ENCODE data around the gene LMF1. TPM values are rescaled to one million over a fixed set of nuclear protein-coding genes. Genes with fewer than 3 reads are reported as not detected.

The LMF1 gene
- total and polyA plus RNA-seq, 2 of the 4 experiments (the other 2 are of a cell fraction): 7.7 to 13.1 TPM

DNA sequence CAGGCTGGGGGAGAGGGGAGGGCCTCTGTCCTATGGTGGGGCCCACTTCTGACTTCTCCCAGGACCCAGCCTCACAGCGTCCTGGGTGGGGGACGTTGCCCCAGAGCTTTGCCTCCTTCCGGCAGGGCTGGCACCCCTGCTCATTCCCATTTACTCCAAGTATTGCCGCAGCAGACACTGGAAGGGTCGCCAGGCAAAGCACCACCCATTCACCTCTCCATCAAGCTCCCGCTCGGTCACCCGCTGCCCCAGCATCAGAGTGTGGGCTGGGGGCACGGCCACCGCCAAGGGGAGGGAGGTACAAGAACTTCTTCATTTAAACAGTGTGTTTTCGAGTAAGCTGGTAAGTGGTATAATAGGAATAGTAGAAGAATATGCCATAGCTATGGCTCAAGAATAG, 117.5 kb downstream of the LMF1 start:
- no peak overlapping the region for H2AK5ac ChIP-seq (ENCODE audit: low read depth, low read length)
- H2BK15ac ChIP-seq (ENCODE audit: low read depth, low read length): no peak overlapping the region
- H3K9ac ChIP-seq (ENCODE audit: low read depth, low read length): no peak overlapping the region
- DNase-seq (no peak), ATAC-seq (ENCODE audit: low read depth) (no peak)
- no peak overlapping the region for H3K18ac ChIP-seq (ENCODE audit: low read depth, low read length)
- H4K91ac ChIP-seq (ENCODE audit: insufficient read depth, low read depth, low read length): no peak overlapping the region
- no peak overlapping the region for H2BK20ac ChIP-seq (ENCODE audit: low read depth, low read length)
- ChIA-PET CTCF (no interaction called here), POLR2A (ENCODE audit: unreplicated experiment) (no interaction called here)
- H2BK120ac ChIP-seq (ENCODE audit: low read depth, low read length): no peak overlapping the region
- intact Hi-C loops (cut with micrococcal nuclease) (no loop called here), dilution Hi-C loops (cut with HindIII; ENCODE audit: low sequenced_read_pairs, unreplicated experiment) (no loop called here), in situ Hi-C loops (cut with MboI; ENCODE audit: low sequenced_read_pairs) (no loop called here)
- no peak overlapping the region for H3K4me3 ChIP-seq (ENCODE audit: insufficient read depth, low read depth, low read length)
- no peak overlapping the region for H4K8ac ChIP-seq (ENCODE audit: low read depth in 2 of 2, low read length in 2 of 2)
- WGBS, 2 experiments (ENCODE audit: extremely low coverage in 2 of 2, insufficient read length in 1 of 2): 83% methylated on average over 1 of the region's 11 CpGs; no CpG with 5 or more reads in 1 of the 2 experiments
- no peak for TF ChIP-seq CEBPB (IDR thresholded peaks at IDR 0.05; ENCODE audit: low read depth, low read length)
- TF ChIP-seq, protein P1, sequence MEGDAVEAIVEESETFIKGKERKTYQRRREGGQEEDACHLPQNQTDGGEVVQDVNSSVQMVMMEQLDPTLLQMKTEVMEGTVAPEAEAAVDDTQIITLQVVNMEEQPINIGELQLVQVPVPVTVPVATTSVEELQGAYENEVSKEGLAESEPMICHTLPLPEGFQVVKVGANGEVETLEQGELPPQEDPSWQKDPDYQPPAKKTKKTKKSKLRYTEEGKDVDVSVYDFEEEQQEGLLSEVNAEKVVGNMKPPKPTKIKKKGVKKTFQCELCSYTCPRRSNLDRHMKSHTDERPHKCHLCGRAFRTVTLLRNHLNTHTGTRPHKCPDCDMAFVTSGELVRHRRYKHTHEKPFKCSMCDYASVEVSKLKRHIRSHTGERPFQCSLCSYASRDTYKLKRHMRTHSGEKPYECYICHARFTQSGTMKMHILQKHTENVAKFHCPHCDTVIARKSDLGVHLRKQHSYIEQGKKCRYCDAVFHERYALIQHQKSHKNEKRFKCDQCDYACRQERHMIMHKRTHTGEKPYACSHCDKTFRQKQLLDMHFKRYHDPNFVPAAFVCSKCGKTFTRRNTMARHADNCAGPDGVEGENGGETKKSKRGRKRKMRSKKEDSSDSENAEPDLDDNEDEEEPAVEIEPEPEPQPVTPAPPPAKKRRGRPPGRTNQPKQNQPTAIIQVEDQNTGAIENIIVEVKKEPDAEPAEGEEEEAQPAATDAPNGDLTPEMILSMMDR (conservative IDR thresholded peaks at IDR 0.05; ENCODE audit: low read depth, low read length): no peak
- TF ChIP-seq BHLHE40 (IDR thresholded peaks at IDR 0.05; ENCODE audit: low read depth, low read length): no peak
- no peak for TF ChIP-seq NFE2L2 (IDR thresholded peaks at IDR 0.05; ENCODE audit: low read depth, low read length)
- no peak for TF ChIP-seq POLR2A (IDR thresholded peaks at IDR 0.05; ENCODE audit: low read depth, low read length)
- no peak for TF ChIP-seq SMC3 (IDR thresholded peaks at IDR 0.05; ENCODE audit: low read depth, low read length)
- TF ChIP-seq RFX5 (IDR thresholded peaks at IDR 0.05; ENCODE audit: low read depth, low read length): no peak
- TF ChIP-seq MAFK (IDR thresholded peaks at IDR 0.05; ENCODE audit: low read depth, low read length): no peak
- no peak for TF ChIP-seq MXI1 (IDR thresholded peaks at IDR 0.05; ENCODE audit: borderline replicate concordance, low read depth, low read length)
- TF ChIP-seq, protein P2, sequence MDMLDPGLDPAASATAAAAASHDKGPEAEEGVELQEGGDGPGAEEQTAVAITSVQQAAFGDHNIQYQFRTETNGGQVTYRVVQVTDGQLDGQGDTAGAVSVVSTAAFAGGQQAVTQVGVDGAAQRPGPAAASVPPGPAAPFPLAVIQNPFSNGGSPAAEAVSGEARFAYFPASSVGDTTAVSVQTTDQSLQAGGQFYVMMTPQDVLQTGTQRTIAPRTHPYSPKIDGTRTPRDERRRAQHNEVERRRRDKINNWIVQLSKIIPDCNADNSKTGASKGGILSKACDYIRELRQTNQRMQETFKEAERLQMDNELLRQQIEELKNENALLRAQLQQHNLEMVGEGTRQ (IDR thresholded peaks at IDR 0.05; ENCODE audit: low read depth, low read length): no peak
- TF ChIP-seq MAZ (IDR thresholded peaks at IDR 0.05; ENCODE audit: borderline replicate concordance, low read depth, low read length): no peak
- no peak for TF ChIP-seq CHD1 (IDR thresholded peaks at IDR 0.05; ENCODE audit: low read depth, low read length)
- no peak for TF ChIP-seq RAD21 (IDR thresholded peaks at IDR 0.05; ENCODE audit: low read length)
- TF ChIP-seq, protein P3, sequence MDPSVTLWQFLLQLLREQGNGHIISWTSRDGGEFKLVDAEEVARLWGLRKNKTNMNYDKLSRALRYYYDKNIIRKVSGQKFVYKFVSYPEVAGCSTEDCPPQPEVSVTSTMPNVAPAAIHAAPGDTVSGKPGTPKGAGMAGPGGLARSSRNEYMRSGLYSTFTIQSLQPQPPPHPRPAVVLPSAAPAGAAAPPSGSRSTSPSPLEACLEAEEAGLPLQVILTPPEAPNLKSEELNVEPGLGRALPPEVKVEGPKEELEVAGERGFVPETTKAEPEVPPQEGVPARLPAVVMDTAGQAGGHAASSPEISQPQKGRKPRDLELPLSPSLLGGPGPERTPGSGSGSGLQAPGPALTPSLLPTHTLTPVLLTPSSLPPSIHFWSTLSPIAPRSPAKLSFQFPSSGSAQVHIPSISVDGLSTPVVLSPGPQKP (IDR thresholded peaks at IDR 0.05; ENCODE audit: borderline replicate concordance, low read depth, low read length): no peak
- TF ChIP-seq RCOR1 (IDR thresholded peaks at IDR 0.05; ENCODE audit: insufficient replicate concordance, low read length): no peak
- no peak for TF ChIP-seq FOS (IDR thresholded peaks at IDR 0.05; ENCODE audit: low read depth, low read length)
- no peaks in the 10 kb centered on the region for H3K79me1 ChIP-seq (ENCODE audit: low read depth in 1 of 2, low read length in 2 of 2)
- H2BK5ac ChIP-seq (ENCODE audit: low read depth, low read length, poor library complexity, severe bottlenecking): no peak overlapping the region
- H4K20me1 ChIP-seq (ENCODE audit: insufficient read depth, low read length): no peaks in the 10 kb centered on the region
- no peak overlapping the region for H2AFZ ChIP-seq (replicated peaks; ENCODE audit: low read length, poor library complexity)
- no peak overlapping the region for H4K5ac ChIP-seq (ENCODE audit: low read depth, low read length)
- no peak overlapping the region for H3K14ac ChIP-seq (replicated peaks; ENCODE audit: low read depth, low read length)
- H3K9me3 ChIP-seq (ENCODE audit: control insufficient read depth, insufficient read depth, low read length): peaks cover 38% of the 10 kb centered on the region
- H3K9me1 ChIP-seq (ENCODE audit: insufficient read depth, low read length): no peaks in the 10 kb centered on the region
- H3K4ac ChIP-seq (ENCODE audit: low read depth, low read length): no peak overlapping the region
- BruUV-seq (replicated peaks): no TSS peak
- H3K56ac ChIP-seq (ENCODE audit: extremely low read depth, insufficient read depth, low read length): no peak overlapping the region
- H3K23ac ChIP-seq (ENCODE audit: low read depth, low read length): no peak overlapping the region
- H3K4me1 ChIP-seq (ENCODE audit: control insufficient read depth, insufficient read depth, low read length): no peaks in the 10 kb centered on the region
- H3K36me3 ChIP-seq (ENCODE audit: control insufficient read depth, insufficient read depth, low read length): no peaks in the 10 kb centered on the region
- H3K27me3 ChIP-seq (ENCODE audit: control insufficient read depth, insufficient read depth, low read length): no peaks in the 10 kb centered on the region
- no peak overlapping the region for H2AK9ac ChIP-seq (replicated peaks; ENCODE audit: low read depth, low read length, poor library complexity)
- no peak overlapping the region for H3K4me2 ChIP-seq (ENCODE audit: low read depth, low read length)
- no peak overlapping the region for H3K27ac ChIP-seq (ENCODE audit: insufficient read depth, low read length)
